B cell (primary cell): ENCODE measurements around the gene UGGT1. TPM values are rescaled to one million over a fixed set of nuclear protein-coding genes. Genes with fewer than 3 reads are reported as not detected.

Experiments used
- ATAC-seq: fragments of 200-7000 bp; cut with Tn5 transposase; one replicate; pipeline ENCODE4 v1.10.0; 2021; ENCODE audit warnings: low read depth, mild to moderate bottlenecking, moderate number of reproducible peaks, moderate library complexity
- CTCF ChIA-PET: fragments of 350-600 bp; sonication (Branson Sonifier 250); formaldehyde crosslinking; loops from one replicate; lab custom pipeline; 2021; ENCODE audit warnings: antibody characterized with exemption, inconsistent platforms; lab: Charles Lee
- POLR2A ChIA-PET: fragments of 350-600 bp; sonication (Branson Sonifier 250); formaldehyde crosslinking; loops from one replicate; lab custom pipeline; 2021; ENCODE audit warnings: antibody characterized with exemption; lab: Charles Lee
- DNase-seq: peaks from one replicate; pipeline ENCODE4 v3.0.0; 2013
- H2AFZ ChIP-seq: 2 replicates; pipeline ENCODE4 v1.6.1; 2012; ENCODE audit warnings: mild to moderate bottlenecking, low read depth, low read length; ENCODE audit not compliant: insufficient read depth, poor library complexity, severe bottlenecking
- H3K27ac ChIP-seq, 2 donors: 1 replicate in 1 of 2; 2 replicates in 1 of 2; pipeline ENCODE4 v1.5.1; 2012 to 2013; ENCODE audit warnings: low read length in 2 of 2, mild to moderate bottlenecking in 2 of 2, moderate library complexity in 1 of 2
- H3K27me3 ChIP-seq, 4 experiments: fragments of 200-600 bp in 1 of 4; sonication (generic) in 1 of 4; replicated peaks in 1 of 4; 1 replicate in 2 of 4; 2 replicates in 2 of 4; pipeline versions ENCODE4 v1.6.1 to v1.7.0; 2013 to 2016; ENCODE audit warnings: low read length in 3 of 4, mild to moderate bottlenecking in 2 of 4, mixed read lengths in 1 of 4, moderate library complexity in 1 of 4; ENCODE audit not compliant: insufficient read depth in 4 of 4, control insufficient read depth in 3 of 4; ENCODE audit errors: control extremely low read depth in 1 of 4
- H3K36me3 ChIP-seq, 2 experiments: replicated peaks in 1 of 2; 1 replicate in 1 of 2; 2 replicates in 1 of 2; pipeline versions ENCODE4 v1.6.1 to v1.7.1; 2013; ENCODE audit warnings: low read length in 1 of 2; ENCODE audit not compliant: insufficient read depth in 2 of 2, control insufficient read depth in 1 of 2; ENCODE audit errors: control extremely low read depth in 1 of 2, extremely low read depth in 1 of 2
- H3K4me1 ChIP-seq, 2 donors: fragments of 200-600 bp in 1 of 2; sonication (generic) in 1 of 2; 1 replicate in 1 of 2; 2 replicates in 1 of 2; pipeline versions ENCODE4 v1.5.1 to v1.6.1; 2013 to 2017; ENCODE audit warnings: low read length in 2 of 2; ENCODE audit not compliant: control insufficient read depth in 2 of 2, insufficient read depth in 2 of 2
- H3K4me2 ChIP-seq: replicated peaks from 2 replicates; pipeline ENCODE3; 2012; ENCODE audit warnings: mild to moderate bottlenecking, low read depth, low read length; ENCODE audit not compliant: poor library complexity, severe bottlenecking
- H3K4me3 ChIP-seq, 5 experiments: fragments of 200-600 bp in 1 of 5; sonication (generic) in 1 of 5; 1 replicate in 3 of 5; 2 replicates in 2 of 5; pipeline versions ENCODE4 v1.5.1 to v1.7.0; 2011 to 2016; ENCODE audit warnings: low read length in 4 of 5, mild to moderate bottlenecking in 4 of 5, low read depth in 2 of 5, control low read depth in 1 of 5, moderate library complexity in 1 of 5; ENCODE audit not compliant: insufficient read depth in 1 of 5; ENCODE audit errors: control extremely low read depth in 1 of 5, extremely low read depth in 1 of 5
- H3K79me2 ChIP-seq: fragments of 200-600 bp; sonication (generic); one replicate; pipeline ENCODE4 v1.6.0; 2016; ENCODE audit warnings: low read length; ENCODE audit not compliant: control insufficient read depth, insufficient read depth
- H3K9ac ChIP-seq: fragments of 200-600 bp; sonication (generic); 2 replicates; pipeline ENCODE4 v1.6.1; 2017; ENCODE audit warnings: mild to moderate bottlenecking, low read length, moderate library complexity
- H3K9me3 ChIP-seq, 3 donors: one replicate each; pipeline versions ENCODE4 v1.6.1 to v1.7.1; 2013; ENCODE audit warnings: low read length in 2 of 3; ENCODE audit not compliant: control insufficient read depth in 2 of 3, insufficient read depth in 1 of 3; ENCODE audit errors: control extremely low read depth in 1 of 3
- H4K20me1 ChIP-seq: 2 replicates; pipeline ENCODE4 v1.6.0; 2012; ENCODE audit warnings: mild to moderate bottlenecking, low read length; ENCODE audit not compliant: insufficient read depth, control insufficient read depth, poor library complexity, severe bottlenecking
- H3K27ac Mint-ChIP-seq: one replicate; pipeline ENCODE4 v1.8.0; 2021; ENCODE audit warnings: mixed read lengths
- H3K27me3 Mint-ChIP-seq: one replicate; pipeline ENCODE4 v1.8.0; 2021; ENCODE audit warnings: mixed read lengths
- H3K4me1 Mint-ChIP-seq: one replicate; pipeline ENCODE4 v1.8.0; 2021; ENCODE audit warnings: mixed read lengths
- H3K4me3 Mint-ChIP-seq: one replicate; pipeline ENCODE4 v1.8.0; 2021; ENCODE audit warnings: mixed read lengths
- H3K9me3 Mint-ChIP-seq: one replicate; pipeline ENCODE4 v1.8.0; 2022; ENCODE audit warnings: mixed read lengths; ENCODE audit not compliant: insufficient read depth
- CTCF ChIP-seq: fragments of 200-600 bp; IDR thresholded peaks from one replicate; pipeline ENCODE4 v1.8.0; 2022; ENCODE audit warnings: antibody characterized with exemption, mild to moderate bottlenecking
- EZH2 ChIP-seq: IDR thresholded peaks from 2 replicates; pipeline ENCODE4 v1.6.1; 2012; ENCODE audit warnings: borderline replicate concordance, low read depth, mild to moderate bottlenecking, moderate library complexity, low read length; ENCODE audit not compliant: insufficient read depth, poor library complexity, severe bottlenecking
- WGBS: methylation state at CpG from one replicate; pipeline ENCODE4 v1.1.5; 2013; ENCODE audit warnings: missing lambda C conversion rate; ENCODE audit not compliant: insufficient coverage; 5-methylcytosine and 5-hydroxymethylcytosine counted together
- intact Hi-C: fragments of 100-400 bp; cut with micrococcal nuclease; formaldehyde crosslinking; loops from one replicate; pipeline ENCODE4 v1.10.0; 2022
- polyA plus RNA-seq: library from polyadenylated mRNA; depleted of rRNA; stranded (reverse); fragments of >200 nt; gene quantifications from 2 replicates; pipeline ENCODE4 v1.2.3, GENCODE V29; 2012
- total RNA-seq, 2 donors: library from RNA; stranded (reverse); fragments of 120-200 nt in 1 of 2; gene quantifications; 1 replicate in 1 of 2; 2 replicates in 1 of 2; pipeline versions ENCODE4 v1.2.3 to v1.2.4, GENCODE V29; 2013 to 2022

Gene UGGT1
- total and polyA plus RNA-seq, 2 donors (not counting 1 experiment from before 2014, with no cell fraction given) = 8.5 to 44.1 TPM

- Mint-ChIP-seq H3K27ac (no peak overlapping the region), H3K27me3 (no peaks in the 10 kb centered on the region), H3K9me3 (no peaks in the 10 kb centered on the region), H3K4me1 (no peaks in the 10 kb centered on the region), H3K4me3 (no peak overlapping the region)
- intact Hi-C loops = no loop called here
- CTCF ChIA-PET = no interaction called here
- DNase-seq = no peak
- H4K20me1 ChIP-seq = no peaks in the 10 kb centered on the region
- peaks cover 1 to 61% of the 10 kb centered on the region in 2 experiments for H3K36me3 ChIP-seq
- POLR2A ChIA-PET = no interaction called here
- 100% methylated on average over 6 of the region's 9 CpGs for WGBS
- no peak overlapping the region for H2AFZ ChIP-seq
- no peak for TF ChIP-seq EZH2
- TF ChIP-seq CTCF = no peak
- no peaks in the 10 kb centered on the region for H3K9me3 ChIP-seq
- H3K79me2 ChIP-seq = no peaks in the 10 kb centered on the region
- no peaks in the 10 kb centered on the region for H3K4me1 ChIP-seq
- no peak overlapping the region for H3K27ac ChIP-seq
- H3K27me3 ChIP-seq = no peaks in the 10 kb centered on the region
- no peak overlapping the region for H3K4me3 ChIP-seq
- no peak overlapping the region for H3K4me2 ChIP-seq
- H3K9ac ChIP-seq = no peak overlapping the region
- ATAC-seq = no peak
Observed at GRCh38 chr2:128187032-128187654, 96.1 kb downstream of the UGGT1 start.

GRCh38 chr2:128195435-128195984 lies 104.5 kb downstream of the UGGT1 start:
- no peak for TF ChIP-seq EZH2
- TF ChIP-seq CTCF = no peak
- Histone ChIP-seq H3K36me3 (peaks cover 0 to 8% of the 10 kb centered on the region in 2 experiments), H3K9me3 (no peaks in the 10 kb centered on the region), H3K79me2 (no peaks in the 10 kb centered on the region), H3K4me3 (no peak overlapping the region), H3K4me2 (no peak overlapping the region), H3K9ac (no peak overlapping the region), H3K4me1 (peaks cover 0 to 9% of the 10 kb centered on the region in 2 donors), H3K27me3 (no peaks in the 10 kb centered on the region), H3K27ac (no peak overlapping the region), H4K20me1 (no peaks in the 10 kb centered on the region), H2AFZ (no peak overlapping the region)
- peaks cover 17% of the 10 kb centered on the region for H3K4me1 Mint-ChIP-seq
- peak overlapping the region; percentile 53 for H3K27ac Mint-ChIP-seq
- POLR2A ChIA-PET = no interaction called here
- CTCF ChIA-PET = no interaction called here
- no peaks in the 10 kb centered on the region for H3K9me3 Mint-ChIP-seq
- no peaks in the 10 kb centered on the region for H3K27me3 Mint-ChIP-seq
- WGBS = 6% methylated on average over 2 of the region's 6 CpGs
- DNase-seq (no peak), ATAC-seq (no peak)
- intact Hi-C loops = no loop called here
- no peak overlapping the region for H3K4me3 Mint-ChIP-seq
